Upper lobe of right lung (tissue), 1 donor: ENCODE data around the gene SCAMP1. TPM values are rescaled to one million over a fixed set of nuclear protein-coding genes. Genes with fewer than 3 reads are reported as not detected.

ENCODE experiments used
- ATAC-seq: fragments of 200-7000 bp; cut with Tn5 transposase; one replicate; pipeline ENCODE4 v1.9.1; 2020; ENCODE audit warnings: mild to moderate bottlenecking, moderate library complexity
- DNase-seq: peaks from one replicate; pipeline ENCODE4 v3.0.0-alpha.2; 2020
- H3K27ac ChIP-seq: fragments of 200-600 bp; one replicate; pipeline ENCODE4 v1.8.0; 2022
- H3K27me3 ChIP-seq: fragments of 200-600 bp; one replicate; pipeline ENCODE4 v1.8.0; 2022; ENCODE audit warnings: mild to moderate bottlenecking
- H3K36me3 ChIP-seq: fragments of 200-600 bp; one replicate; pipeline ENCODE4 v1.8.0; 2022
- H3K4me1 ChIP-seq: fragments of 200-600 bp; one replicate; pipeline ENCODE4 v1.8.0; 2022
- H3K4me3 ChIP-seq: fragments of 200-600 bp; one replicate; pipeline ENCODE4 v1.8.0; 2022; ENCODE audit warnings: mild to moderate bottlenecking
- H3K9me3 ChIP-seq: fragments of 200-600 bp; one replicate; pipeline ENCODE4 v1.8.0; 2022
- CTCF ChIP-seq: fragments of 200-600 bp; IDR thresholded peaks from one replicate; pipeline ENCODE4 v1.8.0; 2022; ENCODE audit warnings: antibody characterized with exemption
- intact Hi-C: fragments of 100-400 bp; cut with DNase I; formaldehyde crosslinking; loops from one replicate; pipeline ENCODE4 v1.11.0; 2022
- total RNA-seq: library from RNA; stranded (reverse); fragmentation: NEBNext Ultra II Directional; extraction: Animal tissue kit (Norgen Biotek cat#: 25700); gene quantifications from one replicate; pipeline ENCODE4 v1.2.1, GENCODE V29; 2021
- donor health status: DM: no; HTN: yes; CAD: no; lungs with severe emphysema.

SCAMP1 gene
- total RNA-seq, 1 donor from 2014 or later = 35.9 TPM

GRCh38 chr5:78475370-78475769, 115.0 kb downstream of the SCAMP1 start:
- H3K36me3 ChIP-seq = peaks cover 5% of the 10 kb centered on the region
- DNase-seq = no peak
- H3K4me3 ChIP-seq = no peak overlapping the region
- ATAC-seq = no peak
- intact Hi-C loops = no loop called here
- H3K9me3 ChIP-seq = no peaks in the 10 kb centered on the region
- no peaks in the 10 kb centered on the region for H3K4me1 ChIP-seq
- no peak overlapping the region for H3K27ac ChIP-seq
- H3K27me3 ChIP-seq = no peaks in the 10 kb centered on the region
- no peak for TF ChIP-seq CTCF

- TF ChIP-seq CTCF = no peak
- Histone ChIP-seq H3K4me3 (no peak overlapping the region), H3K36me3 (peaks cover 5% of the 10 kb centered on the region), H3K27ac (no peak overlapping the region), H3K27me3 (no peaks in the 10 kb centered on the region), H3K9me3 (no peaks in the 10 kb centered on the region), H3K4me1 (no peaks in the 10 kb centered on the region)
- DNase-seq (no peak), ATAC-seq (no peak)
- intact Hi-C loops = no loop called here
These were observed 116.4 kb downstream of the SCAMP1 start for GRCh38 chr5:78476795-78477194.

- peak; percentile 36 for ATAC-seq
- Histone ChIP-seq H3K9me3 (no peaks in the 10 kb centered on the region), H3K27ac (no peak overlapping the region), H3K4me3 (no peak overlapping the region), H3K4me1 (peaks cover 13% of the 10 kb centered on the region), H3K27me3 (no peaks in the 10 kb centered on the region), H3K36me3 (peaks cover under 1% of the 10 kb centered on the region)
- TF ChIP-seq CTCF = no peak
- intact Hi-C loops = no loop called here
- no peak for DNase-seq
These were observed 122.5 kb downstream of the SCAMP1 start for GRCh38 chr5:78482948-78483347.

- peak overlapping the region; percentile 20 for H3K27ac ChIP-seq
These were observed 123.5 kb downstream of the SCAMP1 start for GRCh38 chr5:78483809-78484521.

GRCh38 chr5:78486218-78486617, 125.8 kb downstream of the SCAMP1 start:
- no peaks in the 10 kb centered on the region for H3K27me3 ChIP-seq
- intact Hi-C loops = no loop called here
- no peak for TF ChIP-seq CTCF
- ATAC-seq = no peak
- no peak for DNase-seq
- H3K27ac ChIP-seq = no peak overlapping the region
- H3K36me3 ChIP-seq = peaks cover 19% of the 10 kb centered on the region
- H3K4me1 ChIP-seq = peaks cover 13% of the 10 kb centered on the region
- no peak overlapping the region for H3K4me3 ChIP-seq
- no peaks in the 10 kb centered on the region for H3K9me3 ChIP-seq

More at GRCh38 chr5:78483809-78484521, 123.5 kb downstream of the SCAMP1 start:
- ATAC-seq = peak; percentile 95
- intact Hi-C loops = no loop called here
- Histone ChIP-seq H3K36me3 (peaks cover 10% of the 10 kb centered on the region), H3K4me3 (no peak overlapping the region), H3K9me3 (no peaks in the 10 kb centered on the region), H3K4me1 (peaks cover 13% of the 10 kb centered on the region), H3K27me3 (no peaks in the 10 kb centered on the region)
- DNase-seq = no peak
- TF ChIP-seq CTCF = no peak
